ENCODE measurements around the gene NRF1. TPM values are rescaled to one million over a fixed set of nuclear protein-coding genes. Genes with fewer than 3 reads are reported as not detected.
A peak's percentile ranks its signal among the peaks of the same experiment; 100 is the strongest.

NRF1 gene
- total RNA-seq, 1 donor from 2014 or later: 18.1 TPM

DNA sequence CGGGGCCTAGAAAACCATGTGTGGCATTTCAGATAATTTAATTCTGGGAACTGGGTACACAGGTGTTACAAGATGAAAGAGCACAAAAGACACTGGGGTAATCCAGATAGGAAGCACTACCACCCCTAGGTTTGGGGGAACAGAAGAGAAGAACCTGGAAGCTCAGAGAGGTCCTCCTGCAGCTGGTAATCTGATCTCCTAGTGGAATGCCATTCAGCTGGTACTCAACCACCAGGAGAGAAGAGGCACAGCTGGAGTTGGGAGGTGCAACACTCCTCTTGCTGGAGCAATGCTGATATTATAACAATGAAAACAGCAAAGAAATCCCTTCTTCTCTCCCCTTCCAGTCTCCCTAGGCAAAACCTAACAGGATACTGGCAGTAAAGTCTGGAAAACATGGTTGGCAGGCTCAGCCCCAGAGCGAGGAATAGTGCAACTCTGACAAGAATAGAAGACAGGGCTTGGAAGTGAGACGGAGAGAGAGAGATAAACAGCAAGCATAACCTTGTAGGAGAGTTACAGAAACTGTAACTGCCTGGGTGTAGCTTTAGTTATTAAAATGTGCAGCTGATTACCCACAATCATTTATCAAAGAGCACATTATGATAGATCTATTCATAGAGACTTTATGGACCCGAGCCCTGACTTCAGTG lies 35.0 kb downstream of the NRF1 start:
- peak overlapping the region; percentile 26 for H3K4me3 Mint-ChIP-seq (ENCODE audit: unreplicated experiment)
- no peaks in the 10 kb centered on the region for H3K36me3 Mint-ChIP-seq (ENCODE audit: low read depth, unreplicated experiment)
- no peak overlapping the region for H3K27ac Mint-ChIP-seq (ENCODE audit: unreplicated experiment)
- TF ChIP-seq, protein P1, sequence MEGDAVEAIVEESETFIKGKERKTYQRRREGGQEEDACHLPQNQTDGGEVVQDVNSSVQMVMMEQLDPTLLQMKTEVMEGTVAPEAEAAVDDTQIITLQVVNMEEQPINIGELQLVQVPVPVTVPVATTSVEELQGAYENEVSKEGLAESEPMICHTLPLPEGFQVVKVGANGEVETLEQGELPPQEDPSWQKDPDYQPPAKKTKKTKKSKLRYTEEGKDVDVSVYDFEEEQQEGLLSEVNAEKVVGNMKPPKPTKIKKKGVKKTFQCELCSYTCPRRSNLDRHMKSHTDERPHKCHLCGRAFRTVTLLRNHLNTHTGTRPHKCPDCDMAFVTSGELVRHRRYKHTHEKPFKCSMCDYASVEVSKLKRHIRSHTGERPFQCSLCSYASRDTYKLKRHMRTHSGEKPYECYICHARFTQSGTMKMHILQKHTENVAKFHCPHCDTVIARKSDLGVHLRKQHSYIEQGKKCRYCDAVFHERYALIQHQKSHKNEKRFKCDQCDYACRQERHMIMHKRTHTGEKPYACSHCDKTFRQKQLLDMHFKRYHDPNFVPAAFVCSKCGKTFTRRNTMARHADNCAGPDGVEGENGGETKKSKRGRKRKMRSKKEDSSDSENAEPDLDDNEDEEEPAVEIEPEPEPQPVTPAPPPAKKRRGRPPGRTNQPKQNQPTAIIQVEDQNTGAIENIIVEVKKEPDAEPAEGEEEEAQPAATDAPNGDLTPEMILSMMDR (IDR thresholded peaks at IDR 0.05; ENCODE audit: unreplicated experiment): no peak
- H3K4me1 Mint-ChIP-seq (ENCODE audit: unreplicated experiment): peaks cover 5% of the 10 kb centered on the region
- H3K27me3 Mint-ChIP-seq (ENCODE audit: unreplicated experiment): no peaks in the 10 kb centered on the region
- DNase-seq (ENCODE audit: low spot score): no peak
- H3K9me3 Mint-ChIP-seq (ENCODE audit: unreplicated experiment): no peaks in the 10 kb centered on the region

DNA sequence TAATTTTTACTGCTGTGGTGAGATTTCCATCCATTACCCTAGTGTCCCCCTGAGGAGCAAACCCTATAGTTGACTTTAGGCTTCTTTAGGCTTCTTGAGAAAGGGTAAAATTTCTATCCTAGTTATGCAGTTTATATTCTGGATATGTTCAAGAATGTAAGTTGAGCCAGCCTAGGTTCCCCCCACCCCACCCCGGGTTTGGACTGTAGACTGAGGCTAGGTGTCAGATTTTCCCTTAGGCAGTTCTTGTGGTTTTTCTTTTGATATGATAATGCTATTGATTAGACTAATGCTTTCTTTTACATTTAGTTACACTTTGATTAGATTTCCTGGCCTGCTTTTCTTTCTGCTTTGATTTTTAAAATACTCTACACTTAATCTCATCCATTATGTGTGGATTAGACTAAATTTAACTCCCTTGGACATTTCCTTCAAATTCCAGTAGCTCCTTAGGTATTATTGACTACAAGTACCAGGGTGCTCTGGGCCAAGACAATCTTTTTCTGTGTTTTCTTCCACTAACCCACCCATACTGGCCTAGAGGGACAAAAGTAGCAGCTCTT lies 37.7 kb downstream of the NRF1 start:
- Mint-ChIP-seq H3K27ac (ENCODE audit: unreplicated experiment) (no peak overlapping the region), H3K4me3 (ENCODE audit: unreplicated experiment) (no peak overlapping the region), H3K4me1 (ENCODE audit: unreplicated experiment) (no peaks in the 10 kb centered on the region), H3K27me3 (ENCODE audit: unreplicated experiment) (no peaks in the 10 kb centered on the region), H3K9me3 (ENCODE audit: unreplicated experiment) (no peaks in the 10 kb centered on the region), H3K36me3 (ENCODE audit: low read depth, unreplicated experiment) (peaks cover 5% of the 10 kb centered on the region)
- DNase-seq (ENCODE audit: low spot score): no peak
- TF ChIP-seq, protein P1 (IDR thresholded peaks at IDR 0.05; ENCODE audit: unreplicated experiment): no peak

DNA sequence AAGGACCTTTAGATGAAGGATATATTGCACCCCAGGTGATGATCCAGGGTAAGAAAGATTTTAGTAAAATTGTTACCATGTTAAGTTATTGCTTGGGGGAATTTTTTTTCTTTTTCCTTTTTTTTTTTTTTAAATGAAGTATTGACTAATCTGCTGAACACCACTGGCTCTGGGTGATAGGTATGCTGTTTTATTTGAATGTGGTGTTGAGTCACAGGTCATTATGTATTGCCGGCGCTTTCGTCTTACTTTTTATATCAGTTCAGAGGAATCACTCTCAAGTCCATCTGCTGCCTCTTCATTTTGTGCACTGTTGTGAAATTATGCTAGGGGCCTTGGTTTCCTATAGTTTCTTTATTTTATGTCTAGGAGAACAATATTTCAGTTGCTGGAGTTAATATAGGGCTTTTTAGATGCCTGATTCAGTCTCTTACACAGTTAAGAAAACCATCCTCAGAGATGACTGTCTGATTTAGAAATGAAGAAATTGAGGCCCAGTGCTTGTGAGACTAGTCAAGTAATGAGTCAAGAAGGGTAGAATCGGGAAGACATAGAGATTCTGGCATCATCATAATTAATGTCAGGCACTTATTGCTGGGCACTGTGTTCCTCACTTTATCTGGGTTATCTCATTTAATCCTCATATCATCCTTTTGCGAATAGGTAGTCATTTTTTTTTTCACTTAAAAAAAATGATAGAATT lies 38.7 kb downstream of the NRF1 start:
- Mint-ChIP-seq H3K27ac (ENCODE audit: unreplicated experiment) (no peak overlapping the region), H3K27me3 (ENCODE audit: unreplicated experiment) (no peaks in the 10 kb centered on the region), H3K36me3 (ENCODE audit: low read depth, unreplicated experiment) (peaks cover 5% of the 10 kb centered on the region), H3K4me3 (ENCODE audit: unreplicated experiment) (no peak overlapping the region), H3K9me3 (ENCODE audit: unreplicated experiment) (no peaks in the 10 kb centered on the region), H3K4me1 (ENCODE audit: unreplicated experiment) (no peaks in the 10 kb centered on the region)
- DNase-seq (ENCODE audit: low spot score): no peak
- TF ChIP-seq, protein P1 (IDR thresholded peaks at IDR 0.05; ENCODE audit: unreplicated experiment): no peak

DNA sequence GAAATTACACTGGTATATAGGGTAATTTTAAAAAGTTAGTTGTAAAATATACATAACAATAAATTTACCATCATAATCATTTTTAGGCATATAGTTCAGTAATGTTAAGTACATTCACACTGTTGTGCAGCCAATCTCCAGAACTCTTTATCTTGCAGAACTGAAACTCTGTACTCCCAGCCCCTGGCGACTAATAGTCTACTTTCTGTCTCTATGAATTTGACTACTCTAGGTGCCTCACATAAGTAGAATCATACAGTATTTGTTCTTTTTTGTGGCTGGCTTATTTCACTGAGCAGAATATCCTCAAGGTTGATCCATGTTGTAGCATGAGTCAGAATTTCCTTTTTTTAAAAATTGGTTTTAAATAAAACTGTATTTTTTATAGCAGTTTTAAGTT lies 41.4 kb downstream of the NRF1 start:
- TF ChIP-seq, protein P1 (IDR thresholded peaks at IDR 0.05; ENCODE audit: unreplicated experiment): no peak
- Mint-ChIP-seq H3K4me1 (ENCODE audit: unreplicated experiment) (no peaks in the 10 kb centered on the region), H3K27me3 (ENCODE audit: unreplicated experiment) (peaks cover under 1% of the 10 kb centered on the region), H3K4me3 (ENCODE audit: unreplicated experiment) (no peak overlapping the region), H3K27ac (ENCODE audit: unreplicated experiment) (no peak overlapping the region), H3K9me3 (ENCODE audit: unreplicated experiment) (no peaks in the 10 kb centered on the region), H3K36me3 (ENCODE audit: low read depth, unreplicated experiment) (peaks cover 9% of the 10 kb centered on the region)
- no peak for DNase-seq (ENCODE audit: low spot score)

DNA sequence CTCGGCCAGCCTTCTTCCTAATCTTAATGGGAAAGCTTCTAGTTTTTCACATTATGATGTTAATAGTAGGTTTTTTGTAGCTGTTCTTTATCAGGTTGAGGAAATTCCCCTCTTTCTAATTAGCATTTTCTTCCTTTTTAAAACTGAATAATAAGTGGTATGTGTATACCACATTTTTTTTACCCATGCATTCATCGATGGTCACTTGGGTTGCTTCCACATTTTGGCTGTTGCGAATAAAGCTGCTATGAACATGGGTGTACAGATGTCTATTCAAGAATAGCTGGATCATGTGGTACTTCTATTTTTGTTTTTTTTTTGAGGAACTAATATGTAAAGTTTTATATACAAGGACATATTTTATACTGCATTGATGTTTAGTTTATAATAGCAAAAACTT lies 44.3 kb downstream of the NRF1 start:
- Mint-ChIP-seq H3K36me3 (ENCODE audit: low read depth, unreplicated experiment) (peaks cover 35% of the 10 kb centered on the region), H3K4me3 (ENCODE audit: unreplicated experiment) (no peak overlapping the region), H3K27ac (ENCODE audit: unreplicated experiment) (no peak overlapping the region), H3K4me1 (ENCODE audit: unreplicated experiment) (no peaks in the 10 kb centered on the region), H3K27me3 (ENCODE audit: unreplicated experiment) (peaks cover 3% of the 10 kb centered on the region), H3K9me3 (ENCODE audit: unreplicated experiment) (peaks cover 7% of the 10 kb centered on the region)
- no peak for DNase-seq (ENCODE audit: low spot score)
- TF ChIP-seq, protein P1 (IDR thresholded peaks at IDR 0.05; ENCODE audit: unreplicated experiment): no peak
